ENCODE data around the gene DICER1.

DICER1 gene

GRCh38 chr14:95045106-95045701 lies 112.1 kb downstream of the DICER1 start:
- CTCF ChIA-PET: no interaction called here
- POLR2A ChIA-PET: no interaction called here
- no peak for DNase-seq (ENCODE audit: extremely low spot score)
- no peak for TF ChIP-seq PKNOX1 (IDR thresholded peaks at IDR 0.05)
- TF ChIP-seq FOXK2 (IDR thresholded peaks at IDR 0.05): no peak
- no peak for TF ChIP-seq LEF1 (IDR thresholded peaks at IDR 0.05; ENCODE audit: borderline replicate concordance)
- no peak for TF ChIP-seq BHLHE40 (IDR thresholded peaks at IDR 0.05; ENCODE audit: borderline replicate concordance)
- no peak for TF ChIP-seq ZNF384 (IDR thresholded peaks at IDR 0.05)
- TF ChIP-seq FOXA1 (IDR thresholded peaks at IDR 0.05): no peak
- no peak for TF ChIP-seq FOXM1 (IDR thresholded peaks at IDR 0.05; ENCODE audit: borderline replicate concordance)
- no peak for TF ChIP-seq ARNT (IDR thresholded peaks at IDR 0.05)
- no peak for TF ChIP-seq HDGF (IDR thresholded peaks at IDR 0.05; ENCODE audit: borderline replicate concordance)
- TF ChIP-seq NFRKB (IDR thresholded peaks at IDR 0.05): no peak
- no peak for TF ChIP-seq ELF4 (IDR thresholded peaks at IDR 0.05)
- TF ChIP-seq CTBP1 (IDR thresholded peaks at IDR 0.05; ENCODE audit: borderline replicate concordance): no peak
- no peak for TF ChIP-seq SUZ12 (IDR thresholded peaks at IDR 0.05)
- TF ChIP-seq TARDBP (IDR thresholded peaks at IDR 0.05): no peak

DNA sequence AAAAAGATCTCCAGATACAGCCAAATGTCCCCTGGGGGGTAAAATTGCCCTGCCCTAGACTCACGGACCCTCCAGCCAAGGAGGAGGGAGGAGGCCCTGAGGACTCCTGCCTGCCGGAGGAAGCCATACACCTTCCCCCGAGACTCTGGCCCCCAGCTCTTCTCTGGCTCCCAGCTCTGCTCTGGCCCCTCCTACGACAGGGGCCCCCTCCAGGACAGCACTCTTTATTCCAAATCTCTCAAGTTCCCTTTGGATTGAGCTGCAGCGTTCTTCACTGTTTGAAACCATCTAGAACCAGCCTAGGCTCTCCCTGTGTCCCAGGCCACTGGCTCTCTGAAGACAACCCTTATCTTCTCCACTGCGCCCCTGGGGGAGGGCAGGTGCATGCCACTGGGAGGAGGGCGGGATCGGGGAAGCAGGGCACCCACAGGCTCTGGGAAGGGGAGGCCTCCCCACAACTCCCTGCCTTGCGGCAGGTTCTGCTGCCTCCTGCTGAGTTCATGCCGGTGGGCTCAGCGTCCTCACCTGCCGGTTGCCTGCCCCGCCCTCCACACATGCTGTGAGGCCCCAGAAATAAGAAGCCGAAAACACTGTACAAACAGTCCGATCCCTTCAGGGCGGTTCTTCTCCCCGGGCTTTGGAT lies 112.7 kb downstream of the DICER1 start:
- DNase-seq (ENCODE audit: extremely low spot score): no peak
- no peak for TF ChIP-seq NFRKB (IDR thresholded peaks at IDR 0.05)
- TF ChIP-seq ZNF384 (IDR thresholded peaks at IDR 0.05): no peak
- TF ChIP-seq L3MBTL2 (conservative IDR thresholded peaks at IDR 0.05): no peak
- no peak for TF ChIP-seq LEF1 (IDR thresholded peaks at IDR 0.05; ENCODE audit: borderline replicate concordance)
- TF ChIP-seq ELF4 (IDR thresholded peaks at IDR 0.05): no peak
- no peak for TF ChIP-seq SUZ12 (IDR thresholded peaks at IDR 0.05)
- no peak for TF ChIP-seq SP1 (IDR thresholded peaks at IDR 0.05)
- no peak for TF ChIP-seq HDGF (IDR thresholded peaks at IDR 0.05; ENCODE audit: borderline replicate concordance)
- TF ChIP-seq PKNOX1 (IDR thresholded peaks at IDR 0.05): no peak
- no peak for TF ChIP-seq TARDBP (IDR thresholded peaks at IDR 0.05)
- no peak for TF ChIP-seq FOXA1 (IDR thresholded peaks at IDR 0.05)
- TF ChIP-seq FOXK2 (IDR thresholded peaks at IDR 0.05): no peak
- TF ChIP-seq ARNT (IDR thresholded peaks at IDR 0.05): no peak
- no peak for TF ChIP-seq FOXM1 (IDR thresholded peaks at IDR 0.05; ENCODE audit: borderline replicate concordance)
- TF ChIP-seq CTBP1 (IDR thresholded peaks at IDR 0.05; ENCODE audit: borderline replicate concordance): no peak
- ChIA-PET CTCF (no interaction called here), POLR2A (no interaction called here)

- ChIA-PET POLR2A (no interaction called here), CTCF (no interaction called here)
- TF ChIP-seq NFRKB (IDR thresholded peaks at IDR 0.05): no peak
- TF ChIP-seq HDGF (IDR thresholded peaks at IDR 0.05; ENCODE audit: borderline replicate concordance): no peak
- TF ChIP-seq CTBP1 (IDR thresholded peaks at IDR 0.05; ENCODE audit: borderline replicate concordance): no peak
- DNase-seq (ENCODE audit: extremely low spot score): no peak
These were observed 113.4 kb downstream of the DICER1 start for GRCh38 chr14:95043732-95044462.

DNA sequence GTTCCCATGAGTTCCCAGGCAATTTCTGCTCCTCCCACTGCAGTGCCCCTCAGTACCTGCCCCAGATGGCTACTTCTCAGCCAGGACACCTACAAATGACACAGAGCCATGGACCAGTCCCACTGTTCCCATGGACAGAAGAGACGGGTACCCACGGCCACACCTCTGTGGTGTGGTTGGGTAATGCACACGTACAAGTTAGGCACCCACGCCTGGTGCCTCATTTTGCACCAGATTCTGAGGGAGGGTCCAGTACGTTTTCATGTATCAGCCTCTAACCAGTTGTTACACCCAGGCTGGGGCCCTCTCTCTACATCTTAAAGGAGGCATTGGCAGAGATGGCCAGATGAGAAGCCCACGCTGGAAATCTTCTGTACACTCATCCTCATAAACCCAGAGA lies 114.0 kb downstream of the DICER1 start:
- ChIA-PET CTCF (no interaction called here), POLR2A (no interaction called here)
- no peak for DNase-seq (ENCODE audit: extremely low spot score)

DNA sequence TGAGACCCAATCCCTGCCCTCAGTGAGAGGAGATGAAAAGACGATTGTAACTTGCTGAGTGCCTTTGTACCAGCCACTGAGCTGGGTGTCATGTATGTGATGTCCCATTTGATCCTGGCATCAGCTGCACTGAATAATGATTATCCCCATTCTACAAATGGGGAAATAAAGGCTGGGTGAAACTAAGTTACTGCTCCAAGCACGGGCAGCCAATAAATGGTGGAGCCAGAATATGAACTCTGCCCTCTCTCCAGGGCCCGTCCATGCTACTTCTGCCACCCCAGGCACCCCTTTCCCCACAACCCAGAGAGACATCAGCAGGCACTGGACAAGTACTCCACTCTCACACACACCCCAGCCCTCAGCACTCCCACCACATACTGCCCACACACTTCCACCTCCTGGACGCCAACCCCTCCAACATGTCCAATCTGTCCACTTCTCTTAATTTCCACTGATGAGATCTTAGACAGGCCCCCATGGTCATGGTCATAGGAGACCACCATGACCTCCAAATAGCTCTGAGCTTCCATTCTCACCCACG lies 115.8 kb downstream of the DICER1 start:
- CTCF ChIA-PET: no interaction called here
- POLR2A ChIA-PET: no interaction called here

More for the DNA sequence above, 114.0 kb downstream of the DICER1 start:
- TF ChIP-seq TARDBP (IDR thresholded peaks at IDR 0.05): no peak
- TF ChIP-seq SP1 (IDR thresholded peaks at IDR 0.05): no peak
- no peak for TF ChIP-seq BHLHE40 (IDR thresholded peaks at IDR 0.05; ENCODE audit: borderline replicate concordance)
- no peak for TF ChIP-seq LEF1 (IDR thresholded peaks at IDR 0.05; ENCODE audit: borderline replicate concordance)
- TF ChIP-seq FOXA1 (IDR thresholded peaks at IDR 0.05): no peak
- TF ChIP-seq ARNT (IDR thresholded peaks at IDR 0.05): no peak
- TF ChIP-seq FOXK2 (IDR thresholded peaks at IDR 0.05): no peak
- no peak for TF ChIP-seq L3MBTL2 (conservative IDR thresholded peaks at IDR 0.05)
- TF ChIP-seq FOXM1 (IDR thresholded peaks at IDR 0.05; ENCODE audit: borderline replicate concordance): no peak
- TF ChIP-seq PKNOX1 (IDR thresholded peaks at IDR 0.05): no peak

More for the DNA sequence above, 115.8 kb downstream of the DICER1 start:
- no peak for DNase-seq (ENCODE audit: extremely low spot score)
- TF ChIP-seq FOXK2 (IDR thresholded peaks at IDR 0.05) (no peak), FOXA1 (IDR thresholded peaks at IDR 0.05) (no peak), NFRKB (IDR thresholded peaks at IDR 0.05) (no peak), BHLHE40 (IDR thresholded peaks at IDR 0.05; ENCODE audit: borderline replicate concordance) (no peak), FOXM1 (IDR thresholded peaks at IDR 0.05; ENCODE audit: borderline replicate concordance) (no peak), ARNT (IDR thresholded peaks at IDR 0.05) (no peak), TARDBP (IDR thresholded peaks at IDR 0.05) (no peak), ELF4 (IDR thresholded peaks at IDR 0.05) (no peak), ZNF384 (IDR thresholded peaks at IDR 0.05) (no peak), SP1 (IDR thresholded peaks at IDR 0.05) (no peak), PKNOX1 (IDR thresholded peaks at IDR 0.05) (no peak), L3MBTL2 (conservative IDR thresholded peaks at IDR 0.05) (no peak), CTBP1 (IDR thresholded peaks at IDR 0.05; ENCODE audit: borderline replicate concordance) (no peak), LEF1 (IDR thresholded peaks at IDR 0.05; ENCODE audit: borderline replicate concordance) (no peak), HDGF (IDR thresholded peaks at IDR 0.05; ENCODE audit: borderline replicate concordance) (no peak), SUZ12 (IDR thresholded peaks at IDR 0.05) (no peak)

Data from HEK293T (cell line).